ENCODE measurements around the gene NUP155.
A peak's percentile ranks its signal among the peaks of the same experiment; 100 is the strongest.
"Not testable (repeated sequence)": the region's sequence is repeated elsewhere in the genome, so short reads cannot be mapped to it uniquely, and the experiment has no call there.

NUP155 gene

GRCh38 chr5:37272511-37272910 is 98.4 kb downstream of the NUP155 start:
- Histone ChIP-seq H3K9ac (ENCODE audit: low read length) (no peak overlapping the region), H4K8ac (ENCODE audit: low read length) (no peak overlapping the region), H4K91ac (ENCODE audit: low read length) (no peak overlapping the region), H3K9me3 (ENCODE audit: control insufficient read depth, low read length) (peaks cover 11% of the 10 kb centered on the region), H2BK15ac (ENCODE audit: low read depth, poor library complexity, severe bottlenecking) (no peak overlapping the region), H3K36me3 (ENCODE audit: control insufficient read depth in 1 of 2, insufficient read depth in 2 of 2, low read depth in 1 of 2, low read length in 2 of 2) (no peaks in the 10 kb centered on the region), H3K27ac (ENCODE audit: low read length, poor library complexity, severe bottlenecking) (peak overlapping the region; percentile 48), H2BK5ac (ENCODE audit: low read depth, low read length, poor library complexity, severe bottlenecking) (no peak overlapping the region), H3K23ac (ENCODE audit: low read length in 2 of 2) (no peak overlapping the region), H2AFZ (ENCODE audit: low read depth, low read length) (no peak overlapping the region), H2AK5ac (ENCODE audit: low read length, severe bottlenecking) (no peak overlapping the region), H3K4ac (ENCODE audit: low read depth in 1 of 2, low read length in 2 of 2) (no peak overlapping the region), H3K18ac (ENCODE audit: low read depth in 1 of 2, low read length in 2 of 2) (no peak overlapping the region), H3K4me1 (ENCODE audit: control insufficient read depth, insufficient read depth, low read depth, low read length) (no peaks in the 10 kb centered on the region), H3K27me3 (ENCODE audit: control insufficient read depth in 1 of 2, insufficient read depth in 1 of 2, low read length in 2 of 2) (no peaks in the 10 kb centered on the region), H2BK120ac (ENCODE audit: low read depth, low read length) (no peak overlapping the region), H3K4me3 (ENCODE audit: insufficient read depth in 1 of 2, low read depth in 1 of 2, low read length in 2 of 2) (no peak overlapping the region), H3K14ac (ENCODE audit: low read length in 2 of 2) (no peak overlapping the region), H2BK12ac (ENCODE audit: low read length in 2 of 2) (no peak overlapping the region), H3K4me2 (ENCODE audit: low read length, poor library complexity, severe bottlenecking) (peak overlapping the region; percentile 36), H3K79me1 (replicated peaks; ENCODE audit: low read length, poor library complexity, severe bottlenecking) (no peaks in the 10 kb centered on the region)
- WGBS: no CpG with 5 or more reads among the region's 1 CpG
- no peak for DNase-seq

- H2BK120ac ChIP-seq (ENCODE audit: low read depth, low read length); H2AFZ ChIP-seq (ENCODE audit: low read depth, low read length); H4K91ac ChIP-seq (ENCODE audit: low read length); H3K36me3 ChIP-seq (ENCODE audit: control insufficient read depth in 1 of 2, insufficient read depth in 2 of 2, low read depth in 1 of 2, low read length in 2 of 2); H3K18ac ChIP-seq (ENCODE audit: low read depth in 1 of 2, low read length in 2 of 2); H3K23ac ChIP-seq (ENCODE audit: low read length in 2 of 2); H3K27me3 ChIP-seq (ENCODE audit: control insufficient read depth in 1 of 2, insufficient read depth in 1 of 2, low read length in 2 of 2); H2BK15ac ChIP-seq (ENCODE audit: low read depth, poor library complexity, severe bottlenecking); H3K4me3 ChIP-seq (ENCODE audit: insufficient read depth in 1 of 2, low read depth in 1 of 2, low read length in 2 of 2); DNase-seq; H3K4me2 ChIP-seq (ENCODE audit: low read length, poor library complexity, severe bottlenecking); H4K8ac ChIP-seq (ENCODE audit: low read length); H3K9ac ChIP-seq (ENCODE audit: low read length); H2AK5ac ChIP-seq (ENCODE audit: low read length, severe bottlenecking); H3K79me1 ChIP-seq (replicated peaks; ENCODE audit: low read length, poor library complexity, severe bottlenecking); H2BK12ac ChIP-seq (ENCODE audit: low read length in 2 of 2); H3K4me1 ChIP-seq (ENCODE audit: control insufficient read depth, insufficient read depth, low read depth, low read length); H3K27ac ChIP-seq (ENCODE audit: low read length, poor library complexity, severe bottlenecking); H3K14ac ChIP-seq (ENCODE audit: low read length in 2 of 2); H3K4ac ChIP-seq (ENCODE audit: low read depth in 1 of 2, low read length in 2 of 2); H2BK5ac ChIP-seq (ENCODE audit: low read depth, low read length, poor library complexity, severe bottlenecking): not testable (repeated sequence)
- H3K9me3 ChIP-seq (ENCODE audit: control insufficient read depth, low read length): peaks cover 11% of the 10 kb centered on the region
These were observed 102.8 kb downstream of the NUP155 start for GRCh38 chr5:37268100-37268499.

GRCh38 chr5:37255774-37256358 is 115.0 kb downstream of the NUP155 start:
- 86% methylated on average over 1 of the region's 4 CpGs for whole genome bisulfite sequencing
- Histone ChIP-seq H3K79me1 (replicated peaks; ENCODE audit: low read length, poor library complexity, severe bottlenecking) (no peaks in the 10 kb centered on the region), H3K18ac (ENCODE audit: low read depth in 1 of 2, low read length in 2 of 2) (no peak overlapping the region), H3K9me3 (ENCODE audit: control insufficient read depth, low read length) (no peaks in the 10 kb centered on the region), H3K23ac (ENCODE audit: low read length in 2 of 2) (no peak overlapping the region), H2BK12ac (ENCODE audit: low read length in 2 of 2) (no peak overlapping the region), H2AK5ac (ENCODE audit: low read length, severe bottlenecking) (no peak overlapping the region), H4K91ac (ENCODE audit: low read length) (no peak overlapping the region), H3K4me1 (ENCODE audit: control insufficient read depth, insufficient read depth, low read depth, low read length) (no peaks in the 10 kb centered on the region), H3K4me3 (ENCODE audit: insufficient read depth in 1 of 2, low read depth in 1 of 2, low read length in 2 of 2) (no peak overlapping the region), H2BK5ac (ENCODE audit: low read depth, low read length, poor library complexity, severe bottlenecking) (no peak overlapping the region), H2BK120ac (ENCODE audit: low read depth, low read length) (no peak overlapping the region), H2BK15ac (ENCODE audit: low read depth, poor library complexity, severe bottlenecking) (no peak overlapping the region), H3K36me3 (ENCODE audit: control insufficient read depth in 1 of 2, insufficient read depth in 2 of 2, low read depth in 1 of 2, low read length in 2 of 2) (no peaks in the 10 kb centered on the region), H3K4me2 (ENCODE audit: low read length, poor library complexity, severe bottlenecking) (no peak overlapping the region), H3K14ac (ENCODE audit: low read length in 2 of 2) (no peak overlapping the region), H4K8ac (ENCODE audit: low read length) (no peak overlapping the region), H2AFZ (ENCODE audit: low read depth, low read length) (no peak overlapping the region), H3K27me3 (ENCODE audit: control insufficient read depth in 1 of 2, insufficient read depth in 1 of 2, low read length in 2 of 2) (no peaks in the 10 kb centered on the region), H3K4ac (ENCODE audit: low read depth in 1 of 2, low read length in 2 of 2) (no peak overlapping the region), H3K27ac (ENCODE audit: low read length, poor library complexity, severe bottlenecking) (no peak overlapping the region), H3K9ac (ENCODE audit: low read length) (no peak overlapping the region)
- no peak for DNase-seq

- Histone ChIP-seq H3K9ac (ENCODE audit: low read length) (no peak overlapping the region), H2BK120ac (ENCODE audit: low read depth, low read length) (no peak overlapping the region), H3K36me3 (ENCODE audit: control insufficient read depth in 1 of 2, insufficient read depth in 2 of 2, low read depth in 1 of 2, low read length in 2 of 2) (no peaks in the 10 kb centered on the region), H3K14ac (ENCODE audit: low read length in 2 of 2) (no peak overlapping the region), H3K27me3 (ENCODE audit: control insufficient read depth in 1 of 2, insufficient read depth in 1 of 2, low read length in 2 of 2) (no peaks in the 10 kb centered on the region), H3K4me1 (ENCODE audit: control insufficient read depth, insufficient read depth, low read depth, low read length) (peaks cover 4% of the 10 kb centered on the region), H2AFZ (ENCODE audit: low read depth, low read length) (no peak overlapping the region), H4K8ac (ENCODE audit: low read length) (no peak overlapping the region), H3K27ac (ENCODE audit: low read length, poor library complexity, severe bottlenecking) (no peak overlapping the region), H4K91ac (ENCODE audit: low read length) (no peak overlapping the region), H3K4me2 (ENCODE audit: low read length, poor library complexity, severe bottlenecking) (no peak overlapping the region), H3K18ac (ENCODE audit: low read depth in 1 of 2, low read length in 2 of 2) (no peak overlapping the region), H2BK12ac (ENCODE audit: low read length in 2 of 2) (no peak overlapping the region), H3K9me3 (ENCODE audit: control insufficient read depth, low read length) (no peaks in the 10 kb centered on the region), H3K4ac (ENCODE audit: low read depth in 1 of 2, low read length in 2 of 2) (no peak overlapping the region), H2BK5ac (ENCODE audit: low read depth, low read length, poor library complexity, severe bottlenecking) (no peak overlapping the region), H2BK15ac (ENCODE audit: low read depth, poor library complexity, severe bottlenecking) (no peak overlapping the region), H3K4me3 (ENCODE audit: insufficient read depth in 1 of 2, low read depth in 1 of 2, low read length in 2 of 2) (no peak overlapping the region), H3K79me1 (replicated peaks; ENCODE audit: low read length, poor library complexity, severe bottlenecking) (no peaks in the 10 kb centered on the region), H2AK5ac (ENCODE audit: low read length, severe bottlenecking) (no peak overlapping the region), H3K23ac (ENCODE audit: low read length in 2 of 2) (no peak overlapping the region)
- DNase-seq: no peak
- WGBS: 100% methylated on average over 1 of the region's 1 CpG
These were observed 116.3 kb downstream of the NUP155 start for GRCh38 chr5:37254581-37254980.

Data from mesenchymal stem cell (in vitro differentiated cells and primary cell).